WTC11 (cell line): ENCODE measurements around the gene ACO2. TPM values are rescaled to one million over a fixed set of nuclear protein-coding genes. Genes with fewer than 3 reads are reported as not detected.

Experiments
- ATAC-seq: fragments of 200-7000 bp; cut with Tn5 transposase; 2 replicates; pipeline ENCODE4 v1.10.0; 2021; ENCODE audit warnings: mild to moderate bottlenecking, moderate library complexity
- CTCF ChIA-PET: fragments of 300-600 bp; sonication (Branson Sonifier 250); formaldehyde crosslinking; loops from one replicate; lab custom pipeline; 2021; ENCODE audit warnings: antibody characterized with exemption; lab: Charles Lee
- POLR2A ChIA-PET: fragments of 350-600 bp; sonication (Branson Sonifier 250); formaldehyde crosslinking; loops from one replicate; lab custom pipeline; 2021; ENCODE audit warnings: antibody characterized with exemption; lab: Charles Lee
- DNase-seq: peaks from one replicate; pipeline ENCODE4 v3.0.0; 2021; ENCODE audit warnings: low spot score
- H3K27ac Mint-ChIP-seq: 2 replicates; pipeline ENCODE4 v1.8.0; 2021; ENCODE audit warnings: mixed read lengths
- H3K27me3 Mint-ChIP-seq: 2 replicates; pipeline ENCODE4 v1.8.0; 2021; ENCODE audit warnings: low read depth, mild to moderate bottlenecking, moderate library complexity, mixed read lengths
- H3K36me3 Mint-ChIP-seq: 2 replicates; pipeline ENCODE4 v1.8.0; 2021; ENCODE audit warnings: mixed read lengths
- H3K4me1 Mint-ChIP-seq: 2 replicates; pipeline ENCODE4 v1.8.0; 2022; ENCODE audit warnings: mixed read lengths
- H3K4me3 Mint-ChIP-seq: 2 replicates; pipeline ENCODE4 v1.8.0; 2021; ENCODE audit warnings: mild to moderate bottlenecking, moderate library complexity, mixed read lengths
- H3K9me3 Mint-ChIP-seq: 2 replicates; pipeline ENCODE4 v1.8.0; 2021; ENCODE audit warnings: mixed read lengths
- ESRRA ChIP-seq: sonication (generic); formaldehyde crosslinking; IDR thresholded peaks from 2 replicates; pipeline ENCODE4 v1.8.1; 2022; ENCODE audit warnings: mild to moderate bottlenecking, missing genetic modification reagents, borderline replicate concordance
- FOXP1 ChIP-seq: sonication (generic); formaldehyde crosslinking; IDR thresholded peaks from 2 replicates; pipeline ENCODE4 v1.8.0; 2022; ENCODE audit warnings: missing genetic modification reagents, mild to moderate bottlenecking, moderate library complexity, borderline replicate concordance
- HMGA2 ChIP-seq: fragments of 250-450 bp; sonication (Bioruptor Pico); IDR thresholded peaks from 2 replicates; pipeline ENCODE4 v1.4.0; 2021; ENCODE audit warnings: mild to moderate bottlenecking, moderate library complexity
- IRF2 ChIP-seq: sonication (generic); formaldehyde crosslinking; IDR thresholded peaks from 2 replicates; pipeline ENCODE4 v1.8.0; 2022; ENCODE audit warnings: low read depth, missing genetic modification reagents, borderline replicate concordance
- JUN ChIP-seq: sonication (generic); formaldehyde crosslinking; IDR thresholded peaks from 2 replicates; pipeline ENCODE4 v1.8.0; 2023; ENCODE audit warnings: mild to moderate bottlenecking, missing genetic modification reagents
- SOX15 ChIP-seq: fragments of 250-450 bp; sonication (Bioruptor Pico); IDR thresholded peaks from 2 replicates; pipeline ENCODE4 v1.9.0; 2021; ENCODE audit warnings: mild to moderate bottlenecking
- ZNF121 ChIP-seq: sonication (generic); formaldehyde crosslinking; IDR thresholded peaks from 2 replicates; pipeline ENCODE4 v1.8.0; 2023; ENCODE audit warnings: missing genetic modification reagents
- ZNF232 ChIP-seq: sonication (generic); formaldehyde crosslinking; IDR thresholded peaks from 2 replicates; pipeline ENCODE4 v1.8.0; 2022; ENCODE audit warnings: mild to moderate bottlenecking, missing genetic modification reagents
- ZNF263 ChIP-seq: sonication (generic); formaldehyde crosslinking; IDR thresholded peaks from 2 replicates; pipeline ENCODE4 v1.8.1; 2022; ENCODE audit warnings: low read depth, mild to moderate bottlenecking, moderate library complexity, missing genetic modification reagents
- ZNF423 ChIP-seq: fragments of 250-450 bp; sonication (Bioruptor Pico); IDR thresholded peaks from 2 replicates; pipeline ENCODE4 v2.1.2; 2022; ENCODE audit warnings: mild to moderate bottlenecking, moderate library complexity
- total RNA-seq: library from RNA; stranded (reverse); gene quantifications from 3 replicates; pipeline ENCODE4 v1.2.3, GENCODE V29; 2021
- TF ChIP-seq, protein P1 (sequence below): sonication (generic); formaldehyde crosslinking; IDR thresholded peaks from 2 replicates; pipeline ENCODE4 v1.8.1; 2022; ENCODE audit warnings: missing genetic modification reagents, borderline replicate concordance
- TF ChIP-seq, protein P2 (sequence below): sonication (generic); formaldehyde crosslinking; IDR thresholded peaks from 2 replicates; pipeline ENCODE4 v1.8.1; 2022; ENCODE audit warnings: mild to moderate bottlenecking, missing genetic modification reagents, moderate library complexity, borderline replicate concordance
- TF ChIP-seq, protein P3 (sequence below): sonication (generic); formaldehyde crosslinking; IDR thresholded peaks from 2 replicates; pipeline ENCODE4 v1.8.1; 2022; ENCODE audit warnings: low read depth, mild to moderate bottlenecking, moderate library complexity, missing genetic modification reagents, borderline replicate concordance

The ACO2 gene
- total RNA-seq, 1 experiment from 2014 or later: 104 TPM

DNA sequence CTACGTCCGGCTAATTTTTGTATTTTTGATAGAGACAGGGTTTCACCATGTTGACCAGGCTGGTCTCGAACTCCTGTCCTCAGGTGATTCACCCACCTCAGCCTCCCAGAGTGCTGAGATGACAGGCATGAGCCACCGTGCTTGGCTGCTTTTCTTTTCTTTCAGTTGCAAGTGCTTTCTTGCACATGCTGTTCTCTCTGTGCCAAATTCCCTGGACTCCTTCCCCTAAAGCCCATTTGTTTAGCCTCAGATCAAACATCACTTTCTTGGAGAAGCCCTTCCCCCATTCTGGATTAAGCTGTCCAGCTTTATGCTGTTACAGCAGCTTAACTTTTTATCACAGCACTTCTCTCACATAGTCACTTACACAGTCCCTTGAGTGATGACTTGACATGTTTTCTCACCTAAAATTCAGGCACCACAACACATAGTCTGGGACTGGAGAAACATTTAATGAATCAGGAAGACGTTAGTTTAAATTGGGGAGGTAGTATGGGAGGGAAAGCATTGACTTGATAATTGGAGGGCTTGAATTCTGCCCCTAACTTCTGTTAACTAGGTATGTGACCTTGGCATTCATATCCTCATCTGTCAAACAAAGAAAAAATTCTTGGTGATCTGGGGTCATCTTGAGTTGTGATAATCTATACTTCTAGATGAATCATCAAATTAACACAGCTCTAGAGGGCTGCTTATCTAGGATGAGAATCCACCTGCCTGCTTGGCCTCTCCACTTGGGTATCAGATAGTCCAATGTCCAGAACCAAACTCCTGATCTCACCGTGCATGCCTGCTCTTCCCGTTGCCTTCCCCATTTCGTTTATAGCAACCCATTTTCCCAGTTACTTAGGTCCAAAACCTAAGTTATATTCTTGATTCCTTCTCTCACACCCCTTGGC is 18.4 kb downstream of the ACO2 start (continued):
- no peak for TF ChIP-seq ZNF232 (CRISPR knock-in tag)
- TF ChIP-seq ZNF263 (CRISPR knock-in tag): no peak
- TF ChIP-seq ESRRA (CRISPR knock-in tag): no peak
- TF ChIP-seq, protein P1, sequence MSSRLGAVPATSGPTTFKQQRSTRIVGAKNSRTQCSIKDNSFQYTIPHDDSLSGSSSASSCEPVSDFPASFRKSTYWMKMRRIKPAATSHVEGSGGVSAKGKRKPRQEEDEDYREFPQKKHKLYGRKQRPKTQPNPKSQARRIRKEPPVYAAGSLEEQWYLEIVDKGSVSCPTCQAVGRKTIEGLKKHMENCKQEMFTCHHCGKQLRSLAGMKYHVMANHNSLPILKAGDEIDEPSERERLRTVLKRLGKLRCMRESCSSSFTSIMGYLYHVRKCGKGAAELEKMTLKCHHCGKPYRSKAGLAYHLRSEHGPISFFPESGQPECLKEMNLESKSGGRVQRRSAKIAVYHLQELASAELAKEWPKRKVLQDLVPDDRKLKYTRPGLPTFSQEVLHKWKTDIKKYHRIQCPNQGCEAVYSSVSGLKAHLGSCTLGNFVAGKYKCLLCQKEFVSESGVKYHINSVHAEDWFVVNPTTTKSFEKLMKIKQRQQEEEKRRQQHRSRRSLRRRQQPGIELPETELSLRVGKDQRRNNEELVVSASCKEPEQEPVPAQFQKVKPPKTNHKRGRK (CRISPR knock-in tag): no peak
- TF ChIP-seq ZNF423: no peak
- no peak for TF ChIP-seq HMGA2 (CRISPR knock-in tag)
- TF ChIP-seq SOX15 (CRISPR knock-in tag): no peak
- TF ChIP-seq JUN (CRISPR knock-in tag): no peak
- no peak for TF ChIP-seq IRF2 (CRISPR knock-in tag)
- TF ChIP-seq, protein P2, sequence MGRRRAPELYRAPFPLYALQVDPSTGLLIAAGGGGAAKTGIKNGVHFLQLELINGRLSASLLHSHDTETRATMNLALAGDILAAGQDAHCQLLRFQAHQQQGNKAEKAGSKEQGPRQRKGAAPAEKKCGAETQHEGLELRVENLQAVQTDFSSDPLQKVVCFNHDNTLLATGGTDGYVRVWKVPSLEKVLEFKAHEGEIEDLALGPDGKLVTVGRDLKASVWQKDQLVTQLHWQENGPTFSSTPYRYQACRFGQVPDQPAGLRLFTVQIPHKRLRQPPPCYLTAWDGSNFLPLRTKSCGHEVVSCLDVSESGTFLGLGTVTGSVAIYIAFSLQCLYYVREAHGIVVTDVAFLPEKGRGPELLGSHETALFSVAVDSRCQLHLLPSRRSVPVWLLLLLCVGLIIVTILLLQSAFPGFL (CRISPR knock-in tag): no peak
- TF ChIP-seq, all 79 proteins: peak for 0

GRCh38 chr22:41488076-41488475 is 19.2 kb downstream of the ACO2 start:
- H3K9me3 Mint-ChIP-seq: no peaks in the 10 kb centered on the region
- POLR2A ChIA-PET: no interaction called here
- peaks cover 50% of the 10 kb centered on the region for H3K4me1 Mint-ChIP-seq
- no peaks in the 10 kb centered on the region for H3K27me3 Mint-ChIP-seq
- TF ChIP-seq FOXP1 (CRISPR knock-in tag): no peak
- H3K4me3 Mint-ChIP-seq: no peak overlapping the region
- DNase-seq: no peak
- no peak for ATAC-seq
- CTCF ChIA-PET: interaction anchor here (1.0 to 2.6 kb wide), 6 partner anchors 8 to 88 kb away, joined by 3 to 9 read pairs (median 5); no protein-coding TSS in a partner anchor
- no peaks in the 10 kb centered on the region for H3K36me3 Mint-ChIP-seq
- H3K27ac Mint-ChIP-seq: peak overlapping the region; percentile 44

DNA sequence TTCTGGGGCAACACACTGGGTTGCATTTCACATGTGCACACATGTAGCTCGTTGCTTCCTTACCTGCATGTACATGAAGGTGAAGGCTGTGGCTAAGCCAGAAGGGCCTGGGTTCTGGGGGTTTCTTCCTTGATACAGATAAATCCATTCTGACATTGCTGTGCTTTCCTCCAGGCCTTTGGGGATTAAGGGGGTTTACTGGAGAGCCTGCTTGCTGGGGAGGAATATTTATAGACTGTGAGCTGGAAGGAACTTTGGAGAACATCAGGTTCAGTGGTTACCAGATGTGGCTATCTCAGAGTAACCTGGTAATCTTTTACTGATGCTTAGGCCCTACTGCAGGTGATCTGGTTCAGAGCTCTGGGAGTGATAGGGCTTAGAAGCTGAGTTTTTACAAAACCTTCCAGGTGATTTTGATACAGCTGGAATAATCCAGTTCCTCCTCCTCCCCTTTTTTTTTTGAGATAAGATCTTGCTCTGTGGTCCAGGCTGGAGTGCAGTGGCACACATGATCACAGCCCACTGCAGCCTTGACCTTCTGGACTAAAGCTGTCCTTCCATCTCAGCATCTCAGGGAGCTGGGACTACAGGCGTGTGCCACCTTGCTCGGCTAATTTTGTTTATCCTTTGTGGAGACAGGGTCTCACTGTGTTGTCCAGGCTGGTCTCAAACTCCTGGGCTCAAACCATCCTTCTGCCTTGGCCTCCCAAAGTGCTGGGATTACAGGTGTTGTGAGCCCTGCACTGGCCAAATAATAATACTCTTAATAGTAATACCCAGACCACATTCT is 19.9 kb downstream of the ACO2 start:
- peaks cover 50% of the 10 kb centered on the region for H3K4me1 Mint-ChIP-seq
- CTCF ChIA-PET: interaction anchor here (1.0 to 2.6 kb wide), 6 partner anchors 9 to 88 kb away, joined by 3 to 9 read pairs (median 5); no protein-coding TSS in a partner anchor
- POLR2A ChIA-PET: interaction anchor here (1.0 to 1.1 kb wide), 2 partner anchors 20 to 43 kb away, joined by 3 read pairs; partner anchors contain the start of gene PHF5A
- peak overlapping the region; percentile 44 for H3K27ac Mint-ChIP-seq
- ATAC-seq (no peak), DNase-seq (no peak)
- no peaks in the 10 kb centered on the region for H3K27me3 Mint-ChIP-seq
- no peak overlapping the region for H3K4me3 Mint-ChIP-seq
- TF ChIP-seq, protein P3, sequence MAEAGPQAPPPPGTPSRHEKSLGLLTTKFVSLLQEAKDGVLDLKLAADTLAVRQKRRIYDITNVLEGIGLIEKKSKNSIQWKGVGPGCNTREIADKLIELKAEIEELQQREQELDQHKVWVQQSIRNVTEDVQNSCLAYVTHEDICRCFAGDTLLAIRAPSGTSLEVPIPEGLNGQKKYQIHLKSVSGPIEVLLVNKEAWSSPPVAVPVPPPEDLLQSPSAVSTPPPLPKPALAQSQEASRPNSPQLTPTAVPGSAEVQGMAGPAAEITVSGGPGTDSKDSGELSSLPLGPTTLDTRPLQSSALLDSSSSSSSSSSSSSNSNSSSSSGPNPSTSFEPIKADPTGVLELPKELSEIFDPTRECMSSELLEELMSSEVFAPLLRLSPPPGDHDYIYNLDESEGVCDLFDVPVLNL (CRISPR knock-in tag): no peak
- peak; percentile 96 for TF ChIP-seq ZNF121 (CRISPR knock-in tag)
- H3K36me3 Mint-ChIP-seq: no peaks in the 10 kb centered on the region
- no peaks in the 10 kb centered on the region for H3K9me3 Mint-ChIP-seq
